GM23338 (cell line): ENCODE results near the gene CNTNAP2. TPM values are rescaled to one million over a fixed set of nuclear protein-coding genes. Genes with fewer than 3 reads are reported as not detected.

Source experiments
- ATAC-seq: fragments of 200-7000 bp; cut with Tn5 transposase; 3 replicates; pipeline ENCODE4 v1.9.1; 2020
- DNase-seq: peaks from one replicate; pipeline ENCODE4 v3.0.0-alpha.2; 2015; ENCODE audit warnings: low spot score
- H2AFZ ChIP-seq: fragments of 200-600 bp; sonication (generic); 2 replicates; pipeline ENCODE4 v1.8.0; 2016; ENCODE audit warnings: antibody characterized with exemption, mild to moderate bottlenecking, moderate library complexity
- H3F3A ChIP-seq: fragments of 200-600 bp; sonication (generic); replicated peaks from 2 replicates; pipeline ENCODE4 v1.8.0; 2017; ENCODE audit warnings: antibody characterized with exemption, mixed run types, low read depth
- H3K27ac ChIP-seq: fragments of 200-600 bp; sonication (generic); 2 replicates; pipeline ENCODE4 v1.6.1; 2016; ENCODE audit warnings: low read depth
- H3K27me3 ChIP-seq: fragments of 200-600 bp; sonication (generic); 2 replicates; pipeline ENCODE4 v1.8.0; 2016; ENCODE audit warnings: mild to moderate bottlenecking, mixed run types, moderate library complexity; ENCODE audit not compliant: insufficient read depth
- H3K36me3 ChIP-seq: fragments of 200-600 bp; sonication (generic); 2 replicates; pipeline ENCODE4 v1.8.0; 2016; ENCODE audit warnings: mild to moderate bottlenecking; ENCODE audit not compliant: insufficient read depth
- H3K4me1 ChIP-seq: fragments of 200-600 bp; sonication (generic); 2 replicates; pipeline ENCODE4 v1.8.0; 2016; ENCODE audit warnings: mild to moderate bottlenecking, moderate library complexity; ENCODE audit not compliant: insufficient read depth
- H3K4me2 ChIP-seq: fragments of 200-600 bp; sonication (generic); 2 replicates; pipeline ENCODE4 v1.7.1; 2017; ENCODE audit warnings: mixed run types
- H3K4me3 ChIP-seq: fragments of 200-600 bp; sonication (generic); 2 replicates; pipeline ENCODE4 v1.6.1; 2016; ENCODE audit warnings: mixed run types
- H3K79me2 ChIP-seq: fragments of 200-600 bp; sonication (generic); replicated peaks from 2 replicates; pipeline ENCODE4 v1.8.0; 2017; ENCODE audit warnings: mild to moderate bottlenecking; ENCODE audit not compliant: insufficient read depth
- H3K9me2 ChIP-seq: fragments of 200-600 bp; sonication (generic); 2 replicates; pipeline ENCODE4 v1.8.0; 2017; ENCODE audit not compliant: insufficient read depth
- H4K20me1 ChIP-seq: fragments of 200-600 bp; sonication (generic); replicated peaks from 2 replicates; pipeline ENCODE4 v1.8.0; 2017; ENCODE audit warnings: mild to moderate bottlenecking; ENCODE audit not compliant: insufficient read depth
- H3K27ac Mint-ChIP-seq: 2 replicates; pipeline ENCODE4 v1.8.0; 2020; ENCODE audit warnings: inconsistent platforms, mild to moderate bottlenecking, moderate library complexity, mixed read lengths
- H3K27me3 Mint-ChIP-seq: 3 replicates; pipeline ENCODE4 v1.8.0; 2022; ENCODE audit warnings: low read depth, mild to moderate bottlenecking, moderate library complexity, mixed read lengths, inconsistent platforms; ENCODE audit not compliant: insufficient read depth, poor library complexity
- H3K36me3 Mint-ChIP-seq: 3 replicates; pipeline ENCODE4 v1.8.0; 2021; ENCODE audit warnings: low read depth, mild to moderate bottlenecking, inconsistent platforms, moderate library complexity, mixed read lengths
- H3K4me1 Mint-ChIP-seq: 3 replicates; pipeline ENCODE4 v1.8.0; 2020; ENCODE audit warnings: mild to moderate bottlenecking, inconsistent platforms, mixed read lengths
- H3K4me3 Mint-ChIP-seq: 3 replicates; pipeline ENCODE4 v1.8.0; 2021; ENCODE audit warnings: moderate library complexity, mild to moderate bottlenecking, inconsistent platforms, mixed read lengths
- H3K9me3 Mint-ChIP-seq: 3 replicates; pipeline ENCODE4 v1.8.0; 2020; ENCODE audit warnings: moderate library complexity, mild to moderate bottlenecking, inconsistent platforms, mixed read lengths
- CREB1 ChIP-seq: fragments of 250-450 bp; sonication (Bioruptor Pico); IDR thresholded peaks from 2 replicates; pipeline ENCODE4 v1.5.0; 2020; ENCODE audit warnings: low read depth, mild to moderate bottlenecking, moderate library complexity
- EZH2 ChIP-seq: fragments of 200-600 bp; sonication (generic); IDR thresholded peaks from one replicate; pipeline ENCODE4 v1.8.0; 2017; ENCODE audit warnings: antibody characterized with exemption, mild to moderate bottlenecking, low read depth; ENCODE audit not compliant: unreplicated experiment
- EZH2phosphoT487 ChIP-seq: fragments of 200-600 bp; sonication (generic); IDR thresholded peaks from one replicate; pipeline ENCODE4 v1.8.1; 2018; ENCODE audit warnings: antibody characterized with exemption; ENCODE audit not compliant: unreplicated experiment
- JUNB ChIP-seq: IDR thresholded peaks from one replicate; pipeline ENCODE4 v1.6.1; 2016; ENCODE audit warnings: antibody characterized with exemption; ENCODE audit not compliant: unreplicated experiment
- NANOG ChIP-seq: IDR thresholded peaks from 2 replicates; pipeline ENCODE4 v1.6.1; 2016; ENCODE audit warnings: antibody characterized with exemption, borderline replicate concordance
- POLR2AphosphoS5 ChIP-seq: IDR thresholded peaks from 2 replicates; pipeline ENCODE4 v1.6.1; 2016; ENCODE audit warnings: antibody characterized with exemption, low read depth
- STAT1 ChIP-seq: IDR thresholded peaks from one replicate; pipeline ENCODE4 v1.6.1; 2016; ENCODE audit warnings: antibody characterized with exemption; ENCODE audit not compliant: unreplicated experiment
- ZNF114 ChIP-seq: fragments of 250-450 bp; sonication (Bioruptor Pico); IDR thresholded peaks from 2 replicates; pipeline ENCODE4 v1.5.0; 2020; ENCODE audit warnings: mild to moderate bottlenecking, moderate library complexity
- ZNF331 ChIP-seq: fragments of 250-450 bp; sonication (Bioruptor Pico); IDR thresholded peaks from 2 replicates; pipeline ENCODE4 v1.5.0; 2020; ENCODE audit warnings: low read depth, mild to moderate bottlenecking, moderate library complexity
- polyA plus RNA-seq: library from polyadenylated mRNA; unstranded; fragments of >200 nt; fragmentation: Nextera tagmentation; extraction: Ambion mirVana; gene quantifications from 2 replicates; pipeline ENCODE4 v1.2.1, GENCODE V29; 2016
- total RNA-seq: library from RNA; depleted of rRNA; stranded (reverse); fragments of >200 nt; shearing (Covaris generic); gene quantifications from 2 replicates; pipeline ENCODE4 v1.2.3, GENCODE V29; 2014
- TF ChIP-seq, protein P1 (sequence below): IDR thresholded peaks from one replicate; pipeline ENCODE4 v1.6.1; 2018; ENCODE audit warnings: antibody characterized with exemption; ENCODE audit not compliant: unreplicated experiment
- TF ChIP-seq, protein P2 (sequence below): IDR thresholded peaks from 2 replicates; pipeline ENCODE4 v1.6.1; 2016; ENCODE audit warnings: antibody characterized with exemption
- TF ChIP-seq, protein P3 (sequence below), 2 experiments: fragments of 200-600 bp in 1 of 2; sonication (generic) in 1 of 2; conservative IDR thresholded peaks; 2 replicates each; pipeline versions ENCODE4 v1.5.1 to v1.6.1; 2016 to 2017; ENCODE audit warnings: antibody characterized with exemption in 2 of 2, low read depth in 2 of 2, mild to moderate bottlenecking in 2 of 2, moderate library complexity in 1 of 2

CNTNAP2 gene
- total and polyA plus RNA-seq, 2 experiments from 2014 or later: 38.2 to 61.3 TPM

DNA sequence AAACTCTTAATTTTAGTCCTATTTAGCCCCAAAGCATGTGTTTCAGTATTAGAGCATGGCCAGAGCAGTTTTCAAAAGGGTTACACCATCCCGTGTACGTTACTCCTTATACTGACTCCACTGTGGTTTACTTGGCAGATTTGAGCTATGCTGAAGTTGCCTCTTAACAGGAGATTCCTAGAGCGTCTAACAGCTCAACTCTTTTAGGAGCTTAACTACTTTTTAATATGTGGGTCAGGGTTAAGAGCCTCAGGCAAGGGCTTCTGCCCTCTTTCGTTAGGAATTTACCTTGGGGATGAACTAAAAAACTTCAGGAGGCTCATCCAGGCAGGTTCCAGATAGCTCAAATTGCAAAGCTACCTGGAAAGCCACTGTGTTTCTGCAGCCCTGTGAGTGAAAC, 1799.2 kb downstream of the CNTNAP2 start (continued):
- TF ChIP-seq, protein P1, sequence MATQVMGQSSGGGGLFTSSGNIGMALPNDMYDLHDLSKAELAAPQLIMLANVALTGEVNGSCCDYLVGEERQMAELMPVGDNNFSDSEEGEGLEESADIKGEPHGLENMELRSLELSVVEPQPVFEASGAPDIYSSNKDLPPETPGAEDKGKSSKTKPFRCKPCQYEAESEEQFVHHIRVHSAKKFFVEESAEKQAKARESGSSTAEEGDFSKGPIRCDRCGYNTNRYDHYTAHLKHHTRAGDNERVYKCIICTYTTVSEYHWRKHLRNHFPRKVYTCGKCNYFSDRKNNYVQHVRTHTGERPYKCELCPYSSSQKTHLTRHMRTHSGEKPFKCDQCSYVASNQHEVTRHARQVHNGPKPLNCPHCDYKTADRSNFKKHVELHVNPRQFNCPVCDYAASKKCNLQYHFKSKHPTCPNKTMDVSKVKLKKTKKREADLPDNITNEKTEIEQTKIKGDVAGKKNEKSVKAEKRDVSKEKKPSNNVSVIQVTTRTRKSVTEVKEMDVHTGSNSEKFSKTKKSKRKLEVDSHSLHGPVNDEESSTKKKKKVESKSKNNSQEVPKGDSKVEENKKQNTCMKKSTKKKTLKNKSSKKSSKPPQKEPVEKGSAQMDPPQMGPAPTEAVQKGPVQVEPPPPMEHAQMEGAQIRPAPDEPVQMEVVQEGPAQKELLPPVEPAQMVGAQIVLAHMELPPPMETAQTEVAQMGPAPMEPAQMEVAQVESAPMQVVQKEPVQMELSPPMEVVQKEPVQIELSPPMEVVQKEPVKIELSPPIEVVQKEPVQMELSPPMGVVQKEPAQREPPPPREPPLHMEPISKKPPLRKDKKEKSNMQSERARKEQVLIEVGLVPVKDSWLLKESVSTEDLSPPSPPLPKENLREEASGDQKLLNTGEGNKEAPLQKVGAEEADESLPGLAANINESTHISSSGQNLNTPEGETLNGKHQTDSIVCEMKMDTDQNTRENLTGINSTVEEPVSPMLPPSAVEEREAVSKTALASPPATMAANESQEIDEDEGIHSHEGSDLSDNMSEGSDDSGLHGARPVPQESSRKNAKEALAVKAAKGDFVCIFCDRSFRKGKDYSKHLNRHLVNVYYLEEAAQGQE: no peak
- no peak for TF ChIP-seq CREB1 (CRISPR knock-in tag)

DNA sequence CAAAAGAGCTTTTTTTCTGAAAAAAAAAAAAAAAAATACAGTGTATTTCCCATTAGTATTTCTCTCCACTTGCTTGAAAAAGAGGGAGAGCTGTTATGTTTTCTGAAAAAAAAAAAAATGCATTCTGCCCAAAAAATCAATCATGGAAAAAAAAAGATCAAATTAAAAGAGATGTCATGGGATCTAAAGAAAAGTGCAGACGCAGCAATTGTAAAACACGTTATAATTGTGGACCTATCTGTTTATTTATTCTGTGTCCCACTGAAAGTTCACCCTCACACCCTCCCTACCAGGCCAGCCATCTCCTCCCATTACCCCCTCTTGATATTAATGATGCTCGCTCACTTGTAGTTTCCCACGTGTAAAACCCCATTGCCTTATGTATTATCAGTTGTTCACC, 1800.0 kb downstream of the CNTNAP2 start:
- no peak overlapping the region for H3K4me3 ChIP-seq
- no peak for ATAC-seq
- H3K79me2 ChIP-seq: no peaks in the 10 kb centered on the region
- no peaks in the 10 kb centered on the region for H3F3A ChIP-seq
- H3K9me3 Mint-ChIP-seq: peaks cover 17% of the 10 kb centered on the region; the same call in 2 of the 3 replicates
- no peak overlapping the region for H2AFZ ChIP-seq
- no peaks in the 10 kb centered on the region for H3K36me3 ChIP-seq
- no peaks in the 10 kb centered on the region for H3K27me3 ChIP-seq
- H3K27ac Mint-ChIP-seq: no peak overlapping the region
- no peak overlapping the region for H3K4me2 ChIP-seq
- H3K9me2 ChIP-seq: no peaks in the 10 kb centered on the region
- no peaks in the 10 kb centered on the region for H3K27me3 Mint-ChIP-seq
- H3K4me3 Mint-ChIP-seq: no peak overlapping the region
- DNase-seq: no peak
- no peaks in the 10 kb centered on the region for H3K36me3 Mint-ChIP-seq
- H3K4me1 ChIP-seq: no peaks in the 10 kb centered on the region
- H3K27ac ChIP-seq: no peak overlapping the region
- H4K20me1 ChIP-seq: no peaks in the 10 kb centered on the region
- H3K4me1 Mint-ChIP-seq: peaks cover 11% of the 10 kb centered on the region
- TF ChIP-seq JUNB: no peak
- TF ChIP-seq, protein P1: no peak
- no peak for TF ChIP-seq ZNF331 (CRISPR knock-in tag)
- no peak for TF ChIP-seq EZH2
- TF ChIP-seq NANOG: no peak
- TF ChIP-seq ZNF114 (CRISPR knock-in tag): no peak
- no peak for TF ChIP-seq POLR2AphosphoS5
- no peak for TF ChIP-seq EZH2phosphoT487
- TF ChIP-seq, protein P2, sequence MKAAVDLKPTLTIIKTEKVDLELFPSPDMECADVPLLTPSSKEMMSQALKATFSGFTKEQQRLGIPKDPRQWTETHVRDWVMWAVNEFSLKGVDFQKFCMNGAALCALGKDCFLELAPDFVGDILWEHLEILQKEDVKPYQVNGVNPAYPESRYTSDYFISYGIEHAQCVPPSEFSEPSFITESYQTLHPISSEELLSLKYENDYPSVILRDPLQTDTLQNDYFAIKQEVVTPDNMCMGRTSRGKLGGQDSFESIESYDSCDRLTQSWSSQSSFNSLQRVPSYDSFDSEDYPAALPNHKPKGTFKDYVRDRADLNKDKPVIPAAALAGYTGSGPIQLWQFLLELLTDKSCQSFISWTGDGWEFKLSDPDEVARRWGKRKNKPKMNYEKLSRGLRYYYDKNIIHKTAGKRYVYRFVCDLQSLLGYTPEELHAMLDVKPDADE: no peak
- no peak for TF ChIP-seq STAT1
- TF ChIP-seq, protein P3, sequence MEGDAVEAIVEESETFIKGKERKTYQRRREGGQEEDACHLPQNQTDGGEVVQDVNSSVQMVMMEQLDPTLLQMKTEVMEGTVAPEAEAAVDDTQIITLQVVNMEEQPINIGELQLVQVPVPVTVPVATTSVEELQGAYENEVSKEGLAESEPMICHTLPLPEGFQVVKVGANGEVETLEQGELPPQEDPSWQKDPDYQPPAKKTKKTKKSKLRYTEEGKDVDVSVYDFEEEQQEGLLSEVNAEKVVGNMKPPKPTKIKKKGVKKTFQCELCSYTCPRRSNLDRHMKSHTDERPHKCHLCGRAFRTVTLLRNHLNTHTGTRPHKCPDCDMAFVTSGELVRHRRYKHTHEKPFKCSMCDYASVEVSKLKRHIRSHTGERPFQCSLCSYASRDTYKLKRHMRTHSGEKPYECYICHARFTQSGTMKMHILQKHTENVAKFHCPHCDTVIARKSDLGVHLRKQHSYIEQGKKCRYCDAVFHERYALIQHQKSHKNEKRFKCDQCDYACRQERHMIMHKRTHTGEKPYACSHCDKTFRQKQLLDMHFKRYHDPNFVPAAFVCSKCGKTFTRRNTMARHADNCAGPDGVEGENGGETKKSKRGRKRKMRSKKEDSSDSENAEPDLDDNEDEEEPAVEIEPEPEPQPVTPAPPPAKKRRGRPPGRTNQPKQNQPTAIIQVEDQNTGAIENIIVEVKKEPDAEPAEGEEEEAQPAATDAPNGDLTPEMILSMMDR (conservative IDR thresholded peaks at IDR 0.05; ENCODE audit: low read depth in 2 of 2): no peak
